ENCODE data around the gene FOLR3.
"Not testable (repeated sequence)": the region's sequence is repeated elsewhere in the genome, so short reads cannot be mapped to it uniquely, and the experiment has no call there.

Gene FOLR3

GRCh38 chr11:72169046-72169555 is 33.6 kb downstream of the FOLR3 start:
- DNase-seq: not testable (repeated sequence)

DNA sequence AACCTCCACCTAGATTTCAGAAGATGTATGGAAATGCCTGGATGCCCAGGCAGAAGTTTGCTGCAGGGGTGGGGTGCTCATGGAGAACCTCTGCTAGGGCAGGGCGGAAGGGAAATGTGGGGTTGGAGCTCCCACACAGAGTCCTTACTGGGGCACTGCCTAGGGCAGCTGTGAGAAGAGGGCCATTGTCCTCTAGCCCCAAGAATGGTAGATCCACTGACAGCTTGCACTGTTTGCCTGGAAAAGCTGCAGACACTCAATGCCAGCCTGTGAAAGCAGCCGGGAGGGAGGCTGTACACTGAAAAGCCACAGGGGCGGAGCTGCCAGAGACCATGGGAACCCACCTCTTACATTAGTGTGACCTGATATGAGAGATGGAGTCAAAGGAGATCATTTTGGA is 34.2 kb downstream of the FOLR3 start:
- not testable (repeated sequence) for DNase-seq

- DNase-seq: not testable (repeated sequence)
Measured at GRCh38 chr11:72172043-72172442, 36.5 kb downstream of the FOLR3 start.

DNA sequence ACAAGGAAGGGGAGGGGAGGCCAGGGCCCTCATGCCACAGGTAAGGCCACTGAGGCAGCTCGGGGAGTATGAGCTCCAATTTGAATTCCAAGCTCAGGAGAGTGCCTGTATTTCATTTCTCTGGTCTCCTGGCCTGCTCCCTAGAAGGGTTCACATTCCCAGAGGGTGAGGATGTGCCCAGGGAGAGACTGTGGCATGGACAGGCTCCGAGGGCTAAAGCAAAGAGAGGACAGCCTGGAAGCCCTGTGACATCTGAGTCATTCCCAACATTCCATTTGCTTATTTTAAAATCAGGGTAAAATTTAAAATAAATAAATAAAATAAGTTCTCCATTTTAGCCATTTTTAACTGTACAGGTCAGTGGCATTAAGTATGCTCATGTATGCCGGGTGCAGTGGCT is 37.8 kb downstream of the FOLR3 start:
- no peak for DNase-seq

GRCh38 chr11:72174302-72175070 is 39.0 kb downstream of the FOLR3 start:
- no peak for DNase-seq

- no peak for DNase-seq
Measured at GRCh38 chr11:72177656-72178055, 42.1 kb downstream of the FOLR3 start.

DNA sequence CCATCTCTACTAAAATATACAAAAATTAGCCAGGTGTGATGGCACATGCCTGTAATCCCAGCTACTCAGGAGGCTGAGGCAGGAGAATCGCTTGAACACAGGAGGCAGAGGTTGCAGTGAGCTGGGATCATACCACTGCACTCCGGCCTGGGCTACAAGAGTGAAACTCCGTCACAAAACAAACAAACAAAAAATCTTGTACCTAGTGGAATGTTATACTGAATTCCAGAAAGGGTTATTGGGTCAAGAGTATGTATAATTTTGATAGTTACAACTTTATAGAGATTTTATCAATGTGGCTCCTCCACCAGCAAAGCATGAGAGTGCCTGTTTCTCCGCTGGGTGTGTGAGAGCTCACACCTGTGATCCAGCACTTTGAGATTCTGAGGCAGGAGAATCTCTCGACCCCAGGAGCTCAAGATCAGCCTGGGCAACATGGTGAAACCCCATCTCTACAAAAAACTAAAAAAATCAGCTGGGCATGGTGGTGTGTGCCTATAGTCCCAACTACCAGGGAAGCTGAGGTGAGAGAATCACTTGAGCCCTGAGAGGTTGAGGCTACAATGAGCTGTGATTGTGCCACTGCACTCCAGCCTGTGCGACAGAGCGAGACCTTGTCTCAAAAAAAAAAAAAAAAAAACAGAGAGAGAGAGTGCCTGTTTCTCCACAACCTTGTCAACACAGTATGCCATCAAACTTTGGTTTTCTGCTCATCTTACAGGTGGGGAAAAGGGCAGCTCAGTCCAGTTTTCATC is 43.7 kb downstream of the FOLR3 start:
- no peak for DNase-seq

DNA sequence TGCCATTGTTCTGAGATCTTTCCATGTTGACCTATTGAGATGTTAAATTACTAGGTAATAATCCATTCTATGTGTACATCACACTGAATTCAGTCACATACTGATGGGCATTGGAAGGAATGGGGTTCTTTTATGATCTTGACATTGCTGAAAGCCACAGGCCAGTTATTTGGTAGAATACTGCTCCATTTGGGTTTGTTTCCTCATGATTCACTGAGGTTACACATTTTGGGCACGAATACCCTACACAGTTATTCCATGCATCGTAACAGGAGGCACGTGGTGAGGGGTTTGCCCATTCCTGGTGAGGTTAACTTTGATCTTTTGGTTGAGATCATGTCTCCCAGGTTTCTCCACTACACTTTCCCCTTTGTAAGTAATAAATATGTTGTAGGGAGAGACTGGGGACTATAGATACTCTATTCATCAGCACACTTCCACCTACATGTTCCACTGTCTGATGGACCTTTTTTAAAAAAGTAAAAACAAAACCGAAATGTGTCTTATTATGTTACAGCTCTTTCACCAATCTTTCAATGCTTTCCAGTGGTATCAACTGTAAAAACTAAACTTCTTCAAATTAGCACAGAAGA is 44.4 kb downstream of the FOLR3 start:
- no peak for DNase-seq

- DNase-seq: not testable (repeated sequence)
Measured at GRCh38 chr11:72180892-72181552, 45.5 kb downstream of the FOLR3 start.

- DNase-seq: not testable (repeated sequence)
Measured at GRCh38 chr11:72181553-72181958, 46.0 kb downstream of the FOLR3 start.

- DNase-seq: no peak
Measured at GRCh38 chr11:72188267-72188666, 52.7 kb downstream of the FOLR3 start.

Measured in cerebellar nuclear complex (tissue), 1 donor.